Effector CD4-positive, alpha-beta T cell (primary cell): Measurements from ENCODE around the gene ART5.
"Not testable (repeated sequence)": the region's sequence is repeated elsewhere in the genome, so short reads cannot be mapped to it uniquely, and the experiment has no call there.

Experiments used
- DNase-seq: peaks from one replicate; pipeline ENCODE4 v3.0.0-alpha.2; 2020

Gene ART5

DNA sequence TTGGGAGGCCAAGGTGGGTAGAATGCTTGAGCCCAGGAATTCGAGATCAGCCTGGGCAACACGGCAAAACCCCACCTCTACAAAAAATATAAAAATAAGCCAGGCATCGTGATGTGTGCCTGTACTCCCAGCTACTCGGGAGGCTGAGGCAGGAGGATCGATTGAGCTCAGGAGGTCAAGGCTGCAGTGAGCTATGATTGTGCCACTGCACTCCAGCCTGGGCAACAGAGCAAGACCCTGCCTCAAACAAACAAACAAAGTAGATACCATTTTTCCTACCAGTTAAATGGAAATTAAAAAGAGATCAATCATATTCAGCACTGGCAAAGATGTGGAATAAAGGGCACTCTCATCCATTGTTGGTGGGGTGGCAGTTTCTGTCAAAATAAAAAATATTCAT, 15.5 kb upstream of the ART5 start:
- DNase-seq, result not testable (repeated sequence)

DNA sequence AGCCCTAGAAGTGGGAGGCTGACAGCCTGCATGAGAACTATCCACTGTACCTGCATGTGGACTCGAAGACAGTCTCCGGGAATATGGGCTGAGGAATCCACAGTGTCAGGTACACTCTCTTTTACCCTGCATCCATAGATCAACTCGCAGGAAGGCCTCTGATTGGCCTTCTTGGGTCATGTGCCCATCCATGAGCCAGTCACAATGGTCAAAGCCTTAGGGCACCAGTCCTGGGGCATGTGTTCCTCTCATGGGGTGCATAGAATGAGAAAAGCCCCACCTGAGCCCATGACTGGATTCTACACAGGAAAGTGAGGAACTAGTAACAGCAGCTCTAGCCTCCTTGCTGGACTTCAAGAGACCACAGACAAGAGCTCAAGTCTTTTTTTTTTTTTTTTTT, 13.8 kb upstream of the ART5 start:
- no peak for DNase-seq

DNA sequence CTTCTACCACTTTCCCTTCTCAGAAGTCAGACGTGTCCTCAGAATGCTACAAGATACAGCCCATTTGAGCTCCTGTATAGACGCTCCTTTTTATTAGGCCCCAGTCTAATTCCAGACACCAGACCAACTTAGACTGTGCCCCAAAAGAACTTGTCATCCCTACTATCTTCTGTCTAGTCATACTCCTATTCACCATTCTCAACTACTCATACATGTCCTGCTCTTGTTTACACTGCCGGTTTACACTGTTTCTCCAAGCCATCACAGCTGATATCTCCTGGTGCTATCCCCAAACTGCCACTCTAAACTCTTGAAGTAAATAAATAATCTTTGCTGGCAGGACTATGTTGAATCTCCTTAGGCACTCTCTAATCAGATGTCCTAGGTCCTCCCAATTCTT, 10.7 kb upstream of the ART5 start:
- not testable (repeated sequence) for DNase-seq

DNA sequence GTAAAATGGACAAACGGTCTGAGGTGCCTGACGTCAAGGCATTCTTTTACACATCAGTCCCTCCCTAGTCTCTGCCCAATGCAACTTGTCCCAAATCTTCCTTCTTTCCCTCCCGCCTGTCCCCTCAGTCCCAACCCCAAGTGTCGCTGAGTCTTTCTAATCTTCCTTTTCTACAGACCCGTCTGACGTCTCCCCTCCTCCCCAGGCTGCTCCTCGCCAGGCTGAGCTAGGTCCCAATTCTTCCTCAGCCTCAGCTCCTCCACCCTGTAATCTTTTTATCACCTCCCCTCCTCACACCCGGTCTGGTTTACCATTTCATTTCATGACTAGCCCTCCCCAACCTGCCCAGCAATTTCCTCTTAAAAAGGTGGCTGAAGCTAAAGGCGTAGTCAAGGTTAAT, 7.6 kb upstream of the ART5 start:
- not testable (repeated sequence) for DNase-seq

DNA sequence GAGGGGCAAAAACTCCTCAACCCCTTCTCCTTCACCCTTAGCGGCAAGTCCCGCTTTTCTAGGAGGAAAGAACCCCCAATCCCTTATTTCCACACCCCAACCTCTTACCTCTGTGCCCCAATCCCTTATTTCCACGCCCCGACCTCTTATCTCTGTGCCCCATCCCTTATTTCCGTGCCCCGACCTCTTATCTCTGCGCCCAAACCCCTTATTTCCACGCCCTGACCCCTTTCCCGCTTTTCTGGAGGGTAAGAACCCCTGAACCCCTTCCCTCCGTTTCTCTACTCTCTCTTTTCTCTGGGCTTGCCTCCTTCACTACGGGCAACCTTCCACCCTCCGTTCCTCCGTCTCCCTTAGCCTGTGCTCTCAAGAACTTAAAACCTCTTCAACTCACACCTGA, 7.1 kb upstream of the ART5 start:
- DNase-seq, result not testable (repeated sequence)

DNA sequence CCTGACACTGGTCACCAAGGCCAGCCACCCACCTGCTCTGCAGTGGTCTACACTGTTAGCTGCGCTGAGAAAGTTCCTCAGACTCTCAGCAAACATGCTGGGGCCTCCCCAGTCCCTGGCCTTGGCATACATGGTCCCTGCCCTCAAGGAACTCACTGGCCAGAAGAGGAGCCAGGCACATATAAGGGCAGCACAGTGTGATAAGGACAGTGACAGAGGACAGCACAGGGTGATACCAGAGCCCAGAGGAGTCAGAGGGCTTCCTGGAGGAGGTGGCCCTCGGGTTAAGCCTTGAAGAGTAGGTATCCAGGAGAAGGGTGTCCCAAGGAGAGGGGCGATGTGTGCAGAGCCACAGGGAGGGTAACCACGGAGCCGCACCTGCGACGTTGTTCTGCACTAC, 3.8 kb upstream of the ART5 start:
- no peak for DNase-seq

DNA sequence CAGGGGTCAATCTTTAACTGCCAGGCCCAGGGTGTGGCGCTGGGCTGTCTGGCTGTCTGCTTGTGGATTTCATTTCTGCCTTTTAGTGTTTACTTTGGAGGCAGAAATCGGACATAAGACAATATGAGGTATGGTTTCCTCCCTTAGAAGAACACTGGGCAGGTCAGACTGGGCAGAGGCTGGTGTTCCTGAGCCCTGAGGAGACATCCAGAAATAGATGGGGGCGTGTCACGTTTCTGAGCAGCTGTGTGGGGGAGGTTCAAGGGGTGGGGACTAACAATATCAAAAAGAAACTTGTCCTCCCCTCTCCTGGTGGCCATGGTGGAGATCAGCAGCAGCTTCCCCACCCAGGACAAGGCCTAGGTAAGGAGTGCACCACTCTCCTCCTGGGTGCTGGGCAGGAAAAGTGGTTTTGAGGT, 3.0 kb upstream of the ART5 start, which contains the start of gene ART1:
ART1 (plus strand) TSS at position 312 of the 419 bp plus-strand sequence. CDS start 14,086 bp downstream, outside the sequence.
- DNase-seq, result no peak

DNA sequence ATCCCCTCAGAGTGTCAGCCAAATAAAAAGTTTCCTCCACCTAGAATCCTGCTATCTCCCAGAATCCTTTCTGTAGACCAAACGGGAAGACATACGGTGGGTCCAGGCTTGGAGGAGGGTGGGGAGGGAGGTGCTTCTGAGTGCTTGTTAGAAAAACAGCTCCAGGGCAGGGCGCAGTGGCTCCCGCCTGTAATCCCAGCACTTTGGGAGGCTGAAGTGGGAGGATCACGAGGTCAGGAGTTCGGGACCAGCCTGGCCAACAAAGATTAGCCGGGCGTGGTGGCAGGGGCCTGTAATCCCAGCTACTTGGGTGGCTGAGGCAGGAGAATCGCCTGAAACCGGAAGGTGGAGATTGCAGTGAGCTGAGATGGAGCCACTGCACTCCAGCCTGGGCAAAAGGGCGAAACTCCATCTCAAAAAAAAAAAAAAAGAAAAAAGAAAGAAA, 1.3 kb upstream of the ART5 start:
- DNase-seq, result not testable (repeated sequence)

DNA sequence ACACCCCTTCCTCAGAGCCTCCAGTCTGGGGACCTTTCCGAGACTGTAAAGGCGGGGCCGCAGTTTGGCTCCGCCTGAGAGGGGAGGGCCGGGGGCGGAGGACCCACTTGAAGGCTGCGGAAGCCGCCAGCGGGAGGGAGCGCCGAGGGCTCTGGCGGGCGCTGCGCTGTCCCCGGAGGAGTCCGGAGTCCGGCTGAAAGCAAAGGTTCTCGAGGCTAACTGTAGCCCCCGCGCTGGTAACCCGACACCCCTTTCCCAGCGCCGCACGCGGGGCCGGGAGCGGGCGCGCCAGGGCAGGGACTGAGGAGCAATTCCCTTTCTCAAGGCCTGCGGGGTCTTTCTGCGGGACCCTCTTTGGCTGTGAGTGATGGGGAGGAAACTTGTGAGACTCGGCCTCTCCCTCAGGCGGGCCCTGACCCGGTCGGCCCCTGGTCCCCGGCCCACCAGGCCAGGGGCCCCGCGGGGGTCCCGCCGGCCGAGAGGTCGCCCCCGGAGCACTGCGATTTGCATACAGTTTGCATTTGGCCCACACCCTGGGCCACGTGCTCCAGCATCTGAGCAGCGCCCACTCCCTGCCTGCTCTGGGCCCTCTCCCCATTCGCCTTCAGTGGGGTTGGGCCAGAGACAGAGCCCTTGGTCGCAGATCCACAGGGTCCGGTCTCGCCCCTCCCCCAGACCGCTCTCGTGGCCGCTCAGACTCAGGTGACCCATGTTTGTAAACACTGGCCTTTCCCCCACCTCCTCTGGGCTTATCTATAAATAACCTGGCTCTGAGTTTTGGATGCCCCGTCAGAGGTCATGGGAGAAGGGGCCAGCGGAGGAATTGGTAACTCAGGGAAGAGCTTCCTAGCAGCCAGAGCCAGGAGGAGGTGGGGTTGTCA, 519 bp upstream of the ART5 start:
- DNase-seq, result peak; percentile 66

DNA sequence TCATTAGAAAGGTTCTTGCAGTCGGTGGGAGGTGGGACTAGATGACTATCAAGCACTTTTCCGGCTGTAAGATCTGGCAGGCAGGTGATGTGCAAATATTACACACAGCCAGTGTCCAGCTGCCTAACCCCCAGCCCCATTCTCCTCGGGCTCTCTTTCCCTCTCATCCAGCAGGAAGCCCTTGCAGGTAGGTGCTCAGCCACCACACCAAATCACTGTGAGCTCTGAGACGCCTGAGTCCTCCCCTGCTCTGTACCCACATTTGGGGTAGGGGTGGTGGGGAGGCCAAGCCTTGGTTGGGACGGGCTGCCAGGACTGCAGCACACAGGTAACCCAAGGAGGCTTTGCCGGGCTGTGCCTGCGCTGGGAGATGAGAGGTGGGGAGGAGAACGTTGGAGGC, 601 bp downstream of the ART5 start:
- no peak for DNase-seq

DNA sequence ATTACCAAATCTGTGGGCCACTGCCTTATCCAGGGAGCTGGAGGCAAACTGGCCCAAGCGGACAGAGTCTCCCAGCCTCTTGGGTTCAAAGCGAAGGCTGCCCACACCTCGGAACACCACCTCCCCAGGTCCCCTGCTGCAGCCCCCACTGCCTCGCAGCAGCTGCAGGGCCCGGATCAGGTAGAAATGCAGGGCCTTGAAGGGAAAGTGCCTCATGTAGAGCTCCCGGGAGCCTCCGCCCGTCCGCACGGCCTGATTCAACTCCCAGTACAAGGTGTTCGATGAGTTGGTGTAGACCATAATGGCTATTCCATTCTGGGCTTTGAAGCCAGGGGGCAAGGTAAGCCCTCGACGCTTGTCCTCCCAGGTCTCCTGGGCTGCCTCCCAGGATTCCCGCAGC, 2.0 kb downstream of the ART5 start:
- no peak for DNase-seq

DNA sequence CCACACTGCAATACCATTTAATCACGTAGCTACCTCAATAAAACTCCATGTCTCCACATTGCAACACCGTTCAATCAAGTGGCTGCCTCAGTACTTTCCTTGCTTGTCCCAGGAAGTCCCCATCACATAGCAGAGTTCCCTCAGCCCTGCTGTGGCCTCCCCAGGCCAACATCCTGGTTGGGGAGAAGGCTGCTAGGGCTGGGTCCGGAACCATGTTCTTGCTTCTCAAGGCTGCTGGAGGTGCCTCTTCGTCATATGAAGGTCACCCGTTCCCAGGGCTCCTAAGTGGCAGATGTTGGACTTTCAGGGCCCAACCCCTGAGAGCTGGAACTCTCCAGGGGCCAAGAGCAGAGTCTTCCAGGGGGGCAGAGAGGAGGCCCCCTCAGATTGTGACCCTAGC, 3.3 kb downstream of the ART5 start:
- no peak for DNase-seq

DNA sequence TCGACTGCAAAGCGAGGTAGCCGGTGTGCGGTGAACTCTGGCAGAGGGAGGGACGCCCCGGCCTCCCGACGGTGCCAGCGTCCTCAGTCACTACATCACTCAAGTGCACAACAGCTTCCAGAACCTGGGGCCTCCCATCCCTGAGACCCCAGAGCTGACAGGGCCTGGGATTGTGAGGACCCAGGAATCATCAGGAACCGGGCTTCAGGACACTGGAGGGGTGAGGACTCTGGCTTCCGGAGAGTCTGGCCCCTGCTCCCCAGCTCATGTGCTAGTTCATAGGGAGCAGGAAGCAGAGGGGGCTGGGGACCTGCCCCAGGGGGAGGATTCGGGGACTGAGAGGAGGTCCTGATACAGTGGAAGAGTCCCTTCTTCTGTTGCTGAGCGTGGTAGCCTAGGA, 4.6 kb downstream of the ART5 start:
- no peak for DNase-seq

DNA sequence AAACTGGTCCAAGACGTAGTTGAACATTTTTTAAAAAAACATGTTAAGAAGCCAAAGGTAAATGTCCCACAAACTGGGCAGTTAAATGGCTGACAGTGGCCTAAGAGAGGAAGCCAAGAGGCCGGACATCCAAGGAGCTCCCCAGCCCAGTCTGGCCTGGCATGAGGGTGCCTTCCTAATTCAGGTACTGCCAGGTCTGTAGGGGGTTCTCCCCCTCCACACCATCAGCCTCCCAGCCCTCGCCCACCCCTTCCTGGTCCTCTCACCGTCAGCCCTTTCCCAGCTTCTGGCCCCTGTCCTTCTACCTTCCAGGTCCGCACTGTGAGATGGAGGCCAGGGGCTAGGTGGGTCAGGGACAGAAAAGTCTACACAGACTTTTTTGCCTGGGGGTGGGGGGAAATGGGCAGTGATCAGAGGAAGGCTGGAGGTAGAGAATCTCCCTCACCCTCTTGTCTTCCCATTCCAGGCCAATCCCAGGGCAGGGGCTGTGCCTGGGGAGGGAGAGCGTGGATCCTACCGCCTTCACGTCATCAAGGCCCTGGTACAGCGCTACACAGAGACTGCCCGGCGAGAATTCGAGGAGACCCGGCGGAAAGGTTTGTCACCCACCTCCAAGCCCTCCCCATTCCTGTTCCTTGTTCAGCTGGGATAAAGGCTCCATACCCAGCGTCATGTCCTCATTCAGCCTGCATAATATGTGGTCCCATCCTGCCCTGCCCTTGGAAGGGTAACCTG, 6.0 kb downstream of the ART5 start:
- no peak for DNase-seq

DNA sequence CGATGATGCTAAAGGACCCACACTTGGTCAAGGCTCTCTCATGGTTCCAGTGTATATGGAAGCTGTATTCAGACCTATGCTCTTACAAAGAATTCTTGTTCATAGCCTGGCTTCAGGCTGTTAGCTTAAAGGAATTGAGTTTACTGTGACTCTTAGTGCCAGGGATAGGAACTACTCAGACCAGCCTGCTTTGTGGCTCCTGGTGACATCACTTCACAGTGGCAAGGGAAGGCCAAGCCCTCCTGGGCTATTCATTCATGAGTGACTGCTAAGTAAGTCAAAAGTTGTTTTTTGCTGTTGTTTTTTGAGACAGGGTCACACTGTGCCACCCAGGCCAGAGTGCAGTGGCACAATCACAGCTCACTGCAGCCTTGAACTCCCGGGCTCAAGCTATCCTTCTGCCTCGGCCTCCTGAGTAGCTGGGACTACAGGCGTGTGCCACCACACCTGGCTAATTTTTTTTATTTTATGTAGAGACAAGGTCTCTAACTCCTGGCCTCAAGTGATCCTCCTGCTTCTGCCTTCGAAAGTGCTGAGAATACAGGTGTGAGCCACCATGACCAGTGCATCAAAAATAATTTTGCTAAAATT, 9.6 kb downstream of the ART5 start:
- DNase-seq, result no peak

DNA sequence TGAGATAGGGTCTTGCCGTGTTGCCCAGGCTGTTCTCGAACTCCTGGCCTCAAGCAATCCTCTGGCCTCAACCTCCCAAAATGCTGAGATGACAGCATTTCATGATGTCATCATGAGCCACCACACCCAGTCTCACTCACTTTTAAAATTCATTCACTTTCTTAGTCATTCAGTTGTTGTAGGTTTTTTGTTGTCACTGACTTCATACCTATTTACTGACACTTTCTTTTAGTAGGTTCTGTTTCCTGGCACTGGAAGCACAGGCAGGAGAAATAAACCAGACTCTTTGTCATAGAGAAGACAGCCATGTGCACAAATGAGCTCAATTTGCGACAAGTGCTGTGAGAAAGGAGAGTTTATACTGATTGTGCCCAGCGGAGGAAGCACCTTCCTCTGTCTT, 10.5 kb downstream of the ART5 start:
- DNase-seq, result no peak

DNA sequence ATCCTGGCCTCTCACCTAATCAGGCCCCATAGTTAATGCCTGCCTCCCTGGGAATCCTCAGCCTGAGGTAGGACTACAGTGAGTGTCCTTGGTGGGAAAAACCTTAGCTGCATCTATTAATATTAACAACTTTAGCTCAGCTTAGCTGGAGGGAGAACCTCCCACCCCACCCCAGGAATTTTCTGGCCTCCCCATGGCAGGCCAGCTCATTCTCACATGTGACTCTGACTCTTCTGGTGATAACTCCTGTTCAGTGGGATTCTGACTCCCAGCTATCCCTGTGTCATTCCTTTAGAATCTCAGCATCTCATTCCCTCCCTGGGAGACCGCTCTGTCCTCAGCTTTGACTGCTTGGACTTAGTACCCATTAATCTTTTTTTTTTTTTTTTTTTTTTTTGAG, 14.5 kb downstream of the ART5 start:
- no peak for DNase-seq

DNA sequence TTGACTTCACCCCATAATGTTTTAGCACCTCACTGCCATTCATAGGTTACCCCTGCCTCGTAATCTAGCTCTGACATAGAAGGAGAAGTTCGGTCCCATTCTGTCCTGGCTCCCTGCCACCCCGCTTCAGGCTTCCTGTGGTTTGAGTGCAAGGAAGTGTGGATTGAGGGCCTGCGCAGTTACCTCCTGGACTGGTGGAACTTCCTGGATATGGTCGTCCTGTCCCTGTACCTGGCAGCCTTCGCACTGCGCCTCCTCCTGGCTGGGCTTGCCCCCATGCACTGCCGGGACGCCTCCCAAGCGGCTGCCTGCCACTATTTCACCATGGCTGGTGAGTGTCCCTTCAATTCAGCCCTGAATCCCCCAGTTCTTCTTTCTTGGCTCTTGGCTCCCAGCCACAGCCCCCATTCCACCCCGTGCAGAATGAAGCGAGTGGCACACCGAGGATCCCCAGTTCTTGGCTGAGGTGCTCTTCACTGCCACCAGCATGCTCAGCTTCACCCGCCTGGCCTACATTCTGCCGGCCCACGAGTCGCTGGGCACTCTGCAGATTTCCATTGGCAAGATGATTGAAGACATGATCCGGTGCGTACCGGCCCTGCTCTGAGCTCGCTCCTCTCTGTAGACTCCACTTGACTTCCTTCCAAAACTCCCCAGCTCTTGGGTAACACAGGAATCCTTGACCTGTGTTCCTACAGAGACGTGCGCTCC, 15.4 kb downstream of the ART5 start:
- DNase-seq, result no peak

DNA sequence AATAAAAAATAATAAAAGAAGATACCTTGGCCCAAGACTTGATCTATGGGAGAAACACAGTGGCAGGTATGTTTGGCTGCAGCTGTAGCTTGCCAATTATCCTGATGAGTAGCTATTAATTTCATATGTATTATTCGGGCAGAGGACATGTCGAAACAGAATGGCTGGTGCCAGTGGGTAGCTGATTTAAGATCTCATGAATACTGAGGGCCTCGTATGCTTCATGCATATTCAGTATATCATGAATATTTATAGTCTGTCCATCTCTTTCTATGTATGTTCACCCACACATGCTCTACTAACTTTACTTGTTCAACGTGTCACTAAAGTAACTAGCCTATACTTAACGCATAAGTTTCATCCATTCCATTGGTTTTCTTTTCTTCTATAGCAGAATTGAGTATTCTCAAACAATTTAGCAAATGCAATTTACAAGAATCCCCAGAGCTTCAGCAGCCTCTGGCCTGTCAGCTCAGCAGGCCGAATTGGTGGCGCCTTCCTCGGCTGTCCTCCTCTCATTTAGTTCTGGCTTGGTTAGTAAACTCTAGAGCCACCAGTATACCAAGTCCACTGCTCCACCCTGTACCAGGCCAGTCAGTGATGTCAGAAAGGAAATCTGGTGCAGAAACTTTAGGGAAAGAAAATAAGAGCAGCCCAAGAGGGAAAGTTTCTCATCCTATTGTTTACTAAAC, 17.9 kb downstream of the ART5 start:
- no peak for DNase-seq

DNA sequence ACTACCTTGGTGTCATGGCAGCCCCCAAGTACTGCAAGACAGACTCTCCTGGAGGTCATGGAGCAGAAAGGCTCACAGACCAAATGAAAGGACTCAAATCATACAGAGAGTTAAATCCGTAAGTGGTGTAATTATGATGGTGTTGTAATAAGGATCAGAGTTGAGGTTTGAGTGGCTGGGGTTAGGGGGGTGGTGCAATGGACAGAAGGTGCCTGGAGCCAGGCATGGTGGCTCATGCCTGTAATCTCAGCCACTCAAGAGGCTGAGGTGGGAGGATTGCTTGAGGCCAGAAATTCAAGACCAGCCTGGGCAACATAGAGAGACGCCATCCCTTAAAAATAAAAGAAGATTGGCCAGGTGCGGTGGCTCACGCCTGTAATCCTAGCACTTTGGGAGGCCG, 18.7 kb downstream of the ART5 start:
- no peak for DNase-seq

DNA sequence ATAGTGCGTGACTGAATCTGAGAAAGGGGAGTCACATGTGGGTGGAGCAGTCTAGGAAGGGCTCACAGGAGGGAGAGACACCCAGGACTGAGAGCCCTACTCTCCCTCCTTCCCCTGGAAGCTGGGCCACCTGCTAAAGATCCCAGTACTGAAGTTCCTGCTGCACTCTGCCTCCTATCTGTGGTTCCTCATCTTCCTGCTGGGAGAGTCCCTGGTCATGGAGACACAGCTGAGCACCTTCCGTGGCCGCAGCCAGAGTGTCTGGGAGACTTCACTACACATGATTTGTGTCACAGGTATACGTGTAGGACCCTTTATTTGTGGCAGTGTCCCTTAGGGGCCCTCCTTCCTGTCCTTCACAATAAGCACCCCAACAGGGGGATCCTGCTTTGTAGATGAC, 19.3 kb downstream of the ART5 start:
- DNase-seq, result no peak

DNA sequence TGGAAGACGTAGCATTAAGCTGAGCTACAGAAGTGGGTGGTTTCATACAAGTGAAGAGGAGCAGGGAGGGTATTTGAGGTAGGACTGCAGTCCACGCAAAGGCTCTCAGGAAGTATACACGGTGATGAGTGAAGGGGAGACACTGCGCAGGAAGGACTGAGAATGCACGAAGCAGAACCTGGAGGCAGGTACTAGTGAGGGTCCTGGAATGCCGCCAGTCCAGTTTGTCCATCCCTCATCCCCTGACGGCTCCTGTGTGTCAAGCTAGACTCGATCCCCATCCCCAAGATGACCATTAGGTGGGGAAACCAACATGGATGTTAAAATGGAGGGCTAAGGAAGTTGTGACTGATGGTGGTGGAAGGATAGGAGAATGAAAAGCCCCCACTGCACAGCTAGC, 23.8 kb downstream of the ART5 start:
- DNase-seq, result no peak
